Measurements from ENCODE around the gene MAP3K12.

MAP3K12 gene

DNA sequence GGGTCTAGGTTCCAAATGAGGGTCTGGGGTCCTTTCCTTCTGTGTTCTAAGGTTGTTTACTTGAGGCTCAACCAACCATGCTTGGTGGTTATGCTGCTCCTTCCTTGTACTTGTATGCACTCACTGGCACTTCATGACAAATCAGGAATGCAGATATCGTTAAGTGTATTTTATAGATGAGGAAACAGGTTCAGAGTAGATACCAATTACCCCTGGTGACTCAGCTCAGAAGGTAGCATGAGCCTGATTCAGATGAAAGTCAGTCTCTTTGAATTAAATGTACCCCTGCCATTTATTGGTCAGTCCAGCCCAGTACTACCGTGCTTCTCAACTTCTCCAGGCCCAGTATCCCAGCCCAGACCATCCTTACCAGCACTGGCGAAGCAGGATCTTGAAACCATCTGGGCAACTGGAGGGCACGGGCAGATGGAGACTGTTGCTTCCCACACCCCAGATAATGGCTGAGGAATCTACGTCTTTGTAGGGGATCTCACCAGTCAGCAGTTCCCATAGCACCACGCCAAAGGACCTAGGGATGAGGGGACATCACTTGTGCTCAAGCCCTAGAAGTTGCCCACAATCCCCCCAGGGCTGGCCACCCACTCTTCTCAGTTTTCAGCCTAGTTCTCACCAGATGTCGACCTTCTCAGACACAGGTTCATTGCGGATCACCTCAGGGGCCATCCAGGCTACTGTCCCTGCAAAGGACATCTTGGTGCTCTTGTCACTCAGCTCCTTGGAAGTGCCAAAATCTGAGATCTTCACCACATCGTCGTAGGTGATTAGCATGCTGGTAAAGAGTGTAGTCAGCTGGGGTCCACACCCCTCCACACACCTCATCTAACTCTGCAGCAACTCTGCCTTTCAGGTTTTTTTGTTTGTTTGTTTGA lies 14.3 kb downstream of the MAP3K12 start:
- Histone ChIP-seq H3K9me3 (ENCODE audit: control insufficient read depth, insufficient read depth, low read length) (no peaks in the 10 kb centered on the region), H3K4me3 (ENCODE audit: low read length) (no peak overlapping the region), H3K27ac (ENCODE audit: low read depth, low read length) (no peak overlapping the region), H3K9me2 (replicated peaks; ENCODE audit: control insufficient read depth, low read length) (no peaks in the 10 kb centered on the region), H3K36me3 (ENCODE audit: control insufficient read depth, low read length) (peaks cover 57% of the 10 kb centered on the region), H3F3A (ENCODE audit: control insufficient read depth, insufficient read depth) (peaks cover 36% of the 10 kb centered on the region), H4K20me1 (ENCODE audit: control insufficient read depth, insufficient read depth, low read depth, low read length) (peaks cover 12% of the 10 kb centered on the region), H3K4me1 (ENCODE audit: control insufficient read depth, low read length) (no peaks in the 10 kb centered on the region), H3K79me2 (ENCODE audit: control insufficient read depth, low read length) (no peaks in the 10 kb centered on the region), H3K27me3 (ENCODE audit: control insufficient read depth, low read length) (no peaks in the 10 kb centered on the region), H3K4me2 (ENCODE audit: low read length) (no peak overlapping the region)
- no peak for TF ChIP-seq EZH2phosphoT487 (IDR thresholded peaks at IDR 0.05; ENCODE audit: borderline replicate concordance, low read length)
- TF ChIP-seq, protein P1, sequence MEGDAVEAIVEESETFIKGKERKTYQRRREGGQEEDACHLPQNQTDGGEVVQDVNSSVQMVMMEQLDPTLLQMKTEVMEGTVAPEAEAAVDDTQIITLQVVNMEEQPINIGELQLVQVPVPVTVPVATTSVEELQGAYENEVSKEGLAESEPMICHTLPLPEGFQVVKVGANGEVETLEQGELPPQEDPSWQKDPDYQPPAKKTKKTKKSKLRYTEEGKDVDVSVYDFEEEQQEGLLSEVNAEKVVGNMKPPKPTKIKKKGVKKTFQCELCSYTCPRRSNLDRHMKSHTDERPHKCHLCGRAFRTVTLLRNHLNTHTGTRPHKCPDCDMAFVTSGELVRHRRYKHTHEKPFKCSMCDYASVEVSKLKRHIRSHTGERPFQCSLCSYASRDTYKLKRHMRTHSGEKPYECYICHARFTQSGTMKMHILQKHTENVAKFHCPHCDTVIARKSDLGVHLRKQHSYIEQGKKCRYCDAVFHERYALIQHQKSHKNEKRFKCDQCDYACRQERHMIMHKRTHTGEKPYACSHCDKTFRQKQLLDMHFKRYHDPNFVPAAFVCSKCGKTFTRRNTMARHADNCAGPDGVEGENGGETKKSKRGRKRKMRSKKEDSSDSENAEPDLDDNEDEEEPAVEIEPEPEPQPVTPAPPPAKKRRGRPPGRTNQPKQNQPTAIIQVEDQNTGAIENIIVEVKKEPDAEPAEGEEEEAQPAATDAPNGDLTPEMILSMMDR (IDR thresholded peaks at IDR 0.05; ENCODE audit: low read depth, low read length, poor library complexity, severe bottlenecking): no peak

DNA sequence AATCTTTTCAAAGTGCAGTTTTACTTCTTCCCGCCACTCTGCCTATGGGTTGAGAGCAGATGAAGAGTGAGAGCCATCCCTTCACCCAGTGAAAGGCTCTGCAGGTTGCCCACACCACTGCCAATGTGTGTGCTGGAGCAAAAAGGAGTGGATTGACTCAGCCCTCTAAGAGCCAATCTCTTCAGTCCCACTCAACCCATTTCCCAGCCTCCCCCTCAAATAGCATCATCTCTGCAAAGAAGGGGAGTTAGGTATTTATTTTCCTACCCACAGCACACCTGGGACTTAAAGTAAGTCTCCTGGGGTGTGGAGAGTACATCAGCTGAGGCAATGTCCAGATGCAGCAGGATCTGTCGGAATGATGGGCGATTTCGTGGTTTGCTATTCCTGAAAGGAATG lies 15.3 kb downstream of the MAP3K12 start:
- no peak for TF ChIP-seq EZH2phosphoT487 (IDR thresholded peaks at IDR 0.05; ENCODE audit: borderline replicate concordance, low read length)
- TF ChIP-seq, protein P1 (IDR thresholded peaks at IDR 0.05; ENCODE audit: low read depth, low read length, poor library complexity, severe bottlenecking): no peak
- no peaks in the 10 kb centered on the region for H3K9me3 ChIP-seq (ENCODE audit: control insufficient read depth, insufficient read depth, low read length)
- H3F3A ChIP-seq (ENCODE audit: control insufficient read depth, insufficient read depth): peaks cover 45% of the 10 kb centered on the region
- no peaks in the 10 kb centered on the region for H3K27me3 ChIP-seq (ENCODE audit: control insufficient read depth, low read length)
- peaks cover 66% of the 10 kb centered on the region for H3K36me3 ChIP-seq (ENCODE audit: control insufficient read depth, low read length)
- H3K4me2 ChIP-seq (ENCODE audit: low read length): no peak overlapping the region
- peaks cover 18% of the 10 kb centered on the region for H4K20me1 ChIP-seq (ENCODE audit: control insufficient read depth, insufficient read depth, low read depth, low read length)
- no peak overlapping the region for H3K27ac ChIP-seq (ENCODE audit: low read depth, low read length)
- no peak overlapping the region for H3K4me3 ChIP-seq (ENCODE audit: low read length)
- H3K79me2 ChIP-seq (ENCODE audit: control insufficient read depth, low read length): no peaks in the 10 kb centered on the region
- no peaks in the 10 kb centered on the region for H3K4me1 ChIP-seq (ENCODE audit: control insufficient read depth, low read length)
- H3K9me2 ChIP-seq (replicated peaks; ENCODE audit: control insufficient read depth, low read length): no peaks in the 10 kb centered on the region

DNA sequence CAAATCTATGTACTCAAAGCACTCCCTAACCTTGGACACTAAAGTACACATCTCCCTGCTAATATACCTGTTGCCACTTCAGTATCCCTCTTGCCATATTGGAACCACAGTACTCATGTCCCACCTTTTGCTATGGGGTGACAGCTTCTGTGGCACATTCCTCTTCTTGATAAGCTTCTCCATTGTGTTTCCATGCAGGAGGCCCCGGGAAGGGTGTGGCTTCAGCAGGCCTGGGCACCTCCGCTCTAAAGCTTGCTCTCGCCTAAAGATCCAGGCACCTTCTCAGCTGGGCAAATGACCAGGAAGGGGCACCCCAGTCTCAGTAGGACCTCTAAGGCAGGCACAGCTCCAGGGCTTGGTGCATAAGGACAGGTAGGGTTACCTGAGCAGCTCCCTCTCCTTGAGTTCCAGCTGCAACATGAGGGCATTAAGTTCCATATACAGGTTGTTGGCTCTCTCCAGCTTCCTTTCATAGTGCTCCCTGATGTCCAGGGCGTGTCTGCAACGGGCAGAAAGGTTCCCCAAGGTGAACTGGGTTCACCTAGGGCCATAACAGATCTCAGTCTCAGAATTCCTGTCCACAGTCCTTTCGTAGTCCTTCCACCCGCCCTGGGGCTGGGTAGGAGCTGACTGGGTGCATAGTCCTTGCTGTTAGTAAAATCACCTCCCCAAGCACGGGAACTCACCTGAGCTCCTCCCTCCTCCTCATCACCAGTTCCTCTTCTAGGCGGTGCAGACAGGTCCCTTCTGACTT lies 15.9 kb downstream of the MAP3K12 start:
- Histone ChIP-seq H3F3A (ENCODE audit: control insufficient read depth, insufficient read depth) (peaks cover 51% of the 10 kb centered on the region), H3K27me3 (ENCODE audit: control insufficient read depth, low read length) (no peaks in the 10 kb centered on the region), H3K4me1 (ENCODE audit: control insufficient read depth, low read length) (no peaks in the 10 kb centered on the region), H3K9me2 (replicated peaks; ENCODE audit: control insufficient read depth, low read length) (no peaks in the 10 kb centered on the region), H3K36me3 (ENCODE audit: control insufficient read depth, low read length) (peaks cover 72% of the 10 kb centered on the region), H3K27ac (ENCODE audit: low read depth, low read length) (no peak overlapping the region), H3K9me3 (ENCODE audit: control insufficient read depth, insufficient read depth, low read length) (no peaks in the 10 kb centered on the region), H3K4me2 (ENCODE audit: low read length) (no peak overlapping the region), H3K4me3 (ENCODE audit: low read length) (no peak overlapping the region), H4K20me1 (ENCODE audit: control insufficient read depth, insufficient read depth, low read depth, low read length) (peaks cover 20% of the 10 kb centered on the region), H3K79me2 (ENCODE audit: control insufficient read depth, low read length) (no peaks in the 10 kb centered on the region)
- TF ChIP-seq, protein P1 (IDR thresholded peaks at IDR 0.05; ENCODE audit: low read depth, low read length, poor library complexity, severe bottlenecking): no peak
- no peak for TF ChIP-seq EZH2phosphoT487 (IDR thresholded peaks at IDR 0.05; ENCODE audit: borderline replicate concordance, low read length)
